H9 (cell line): ENCODE data around the gene FAP. TPM values are rescaled to one million over a fixed set of nuclear protein-coding genes. Genes with fewer than 3 reads are reported as not detected.

ENCODE experiments used
- DNase-seq: peaks from one replicate; pipeline ENCODE4 v3.0.0-alpha.2; 2017
- H2AFZ ChIP-seq: one replicate; pipeline ENCODE4 v1.6.1; 2013; ENCODE audit warnings: mild to moderate bottlenecking, low read length, control low read depth, moderate library complexity
- H2AK5ac ChIP-seq: 2 replicates; pipeline ENCODE4 v1.6.1; 2013; ENCODE audit warnings: low read length, control low read depth, mixed read lengths; ENCODE audit not compliant: insufficient read length
- H2BK120ac ChIP-seq: one replicate; pipeline ENCODE4 v1.6.1; 2013; ENCODE audit warnings: low read depth, mild to moderate bottlenecking, low read length, control low read depth, inconsistent platforms; ENCODE audit not compliant: poor library complexity, severe bottlenecking
- H2BK12ac ChIP-seq: 2 replicates; pipeline ENCODE4 v1.6.1; 2013; ENCODE audit warnings: low read length, control low read depth, mixed read lengths, low read depth; ENCODE audit not compliant: insufficient read length
- H2BK15ac ChIP-seq: 2 replicates; pipeline ENCODE4 v1.6.1; 2013; ENCODE audit warnings: low read depth, low read length, control low read depth
- H2BK20ac ChIP-seq: one replicate; pipeline ENCODE4 v1.6.1; 2013; ENCODE audit warnings: low read depth, mild to moderate bottlenecking, low read length, control low read depth, inconsistent platforms; ENCODE audit not compliant: poor library complexity, severe bottlenecking
- H2BK5ac ChIP-seq: 2 replicates; pipeline ENCODE4 v1.6.1; 2013; ENCODE audit warnings: low read length, control low read depth, mixed read lengths; ENCODE audit not compliant: insufficient read length
- H3K14ac ChIP-seq: 2 replicates; pipeline ENCODE4 v1.6.1; 2013; ENCODE audit warnings: low read length, control low read depth; ENCODE audit not compliant: insufficient read depth
- H3K18ac ChIP-seq: 2 replicates; pipeline ENCODE4 v1.6.1; 2013; ENCODE audit warnings: low read depth, mild to moderate bottlenecking, mixed read lengths, low read length, control low read depth; ENCODE audit not compliant: insufficient read length
- H3K23ac ChIP-seq: 2 replicates; pipeline ENCODE4 v1.6.1; 2013; ENCODE audit warnings: low read length, control low read depth, mixed read lengths, low read depth; ENCODE audit not compliant: insufficient read length
- H3K23me2 ChIP-seq: 2 replicates; pipeline ENCODE4 v1.6.1; 2013; ENCODE audit warnings: low read depth, mild to moderate bottlenecking, mixed read lengths, low read length, control low read depth; ENCODE audit not compliant: insufficient read length, poor library complexity, severe bottlenecking
- H3K27ac ChIP-seq: 2 replicates; pipeline ENCODE4 v1.5.1; 2013; ENCODE audit warnings: low read length, control low read depth, mixed read lengths, low read depth; ENCODE audit not compliant: insufficient read length
- H3K27me3 ChIP-seq: 2 replicates; pipeline ENCODE4 v1.6.1; 2013; ENCODE audit warnings: low read length, control low read depth, inconsistent platforms; ENCODE audit not compliant: insufficient read depth
- H3K4ac ChIP-seq: 2 replicates; pipeline ENCODE4 v1.6.1; 2013; ENCODE audit warnings: low read depth, mild to moderate bottlenecking, control low read depth, inconsistent platforms, low read length, moderate library complexity
- H3K4me1 ChIP-seq: 2 replicates; pipeline ENCODE4 v1.6.1; 2013; ENCODE audit warnings: low read length, control low read depth, inconsistent platforms; ENCODE audit not compliant: insufficient read depth
- H3K4me2 ChIP-seq: 2 replicates; pipeline ENCODE4 v1.6.1; 2013; ENCODE audit warnings: low read length, control low read depth, mixed read lengths; ENCODE audit not compliant: insufficient read length, insufficient read depth
- H3K56ac ChIP-seq: 2 replicates; pipeline ENCODE4 v1.6.1; 2013; ENCODE audit warnings: low read depth, mild to moderate bottlenecking, mixed read lengths, low read length, control low read depth; ENCODE audit not compliant: insufficient read length
- H3K79me1 ChIP-seq: 2 replicates; pipeline ENCODE4 v1.6.1; 2013; ENCODE audit warnings: low read depth, mild to moderate bottlenecking, moderate library complexity, low read length, control low read depth, inconsistent platforms; ENCODE audit not compliant: insufficient read depth, poor library complexity, severe bottlenecking
- H3K79me2 ChIP-seq: 2 replicates; pipeline ENCODE4 v1.6.1; 2013; ENCODE audit warnings: low read length, control low read depth, inconsistent platforms; ENCODE audit not compliant: insufficient read depth
- H3K9ac ChIP-seq: 2 replicates; pipeline ENCODE4 v1.6.1; 2013; ENCODE audit warnings: low read length, control low read depth, mixed read lengths; ENCODE audit not compliant: insufficient read length; ENCODE audit errors: extremely low read depth
- H3K9me3 ChIP-seq: one replicate; pipeline ENCODE4 v1.6.1; 2013; ENCODE audit warnings: low read depth, low read length, inconsistent platforms; ENCODE audit not compliant: control insufficient read depth
- H3T11ph ChIP-seq: one replicate; pipeline ENCODE4 v1.6.1; 2013; ENCODE audit warnings: mild to moderate bottlenecking, low read length, control low read depth, inconsistent platforms
- H4K20me1 ChIP-seq: one replicate; pipeline ENCODE4 v1.6.1; 2013; ENCODE audit not compliant: control insufficient read depth, insufficient read length, insufficient read depth
- H4K5ac ChIP-seq: 2 replicates; pipeline ENCODE4 v1.6.1; 2013; ENCODE audit warnings: low read depth, mild to moderate bottlenecking, mixed read lengths, low read length, control low read depth; ENCODE audit not compliant: insufficient read length
- H4K8ac ChIP-seq: replicated peaks from 2 replicates; pipeline ENCODE4 v1.6.1; 2013; ENCODE audit warnings: low read length, control low read depth, mixed read lengths, low read depth; ENCODE audit not compliant: insufficient read length
- H4K91ac ChIP-seq: 2 replicates; pipeline ENCODE4 v1.6.1; 2013; ENCODE audit warnings: low read depth, mild to moderate bottlenecking, moderate library complexity, mixed read lengths, low read length, control low read depth; ENCODE audit not compliant: insufficient read length
- H3K27ac Mint-ChIP-seq, 3 experiments: 2 replicates in 2 of 3; 3 replicates in 1 of 3; pipeline ENCODE4 v1.8.0; 2020 to 2021; ENCODE audit warnings: mixed read lengths in 3 of 3, mild to moderate bottlenecking in 1 of 3, moderate library complexity in 1 of 3
- H3K27me3 Mint-ChIP-seq: 2 replicates; pipeline ENCODE4 v1.8.0; 2021; ENCODE audit warnings: low read depth, mild to moderate bottlenecking, moderate library complexity, mixed read lengths
- H3K36me3 Mint-ChIP-seq, 3 experiments: 2 replicates in 2 of 3; 3 replicates in 1 of 3; pipeline ENCODE4 v1.8.0; 2020 to 2021; ENCODE audit warnings: low read depth in 3 of 3, mixed read lengths in 3 of 3; ENCODE audit not compliant: insufficient read depth in 1 of 3
- H3K4me1 Mint-ChIP-seq, 2 experiments: 2 replicates each; pipeline ENCODE4 v1.8.0; 2020; ENCODE audit warnings: mixed read lengths in 2 of 2
- H3K4me3 Mint-ChIP-seq, 2 experiments: 2 replicates in 1 of 2; 3 replicates in 1 of 2; pipeline ENCODE4 v1.8.0; 2020 to 2021; ENCODE audit warnings: mild to moderate bottlenecking in 2 of 2, mixed read lengths in 2 of 2, moderate library complexity in 1 of 2
- H3K9me3 Mint-ChIP-seq, 2 experiments: 2 replicates in 1 of 2; 3 replicates in 1 of 2; pipeline ENCODE4 v1.8.0; 2020; ENCODE audit warnings: mild to moderate bottlenecking in 2 of 2, mixed read lengths in 2 of 2, moderate library complexity in 1 of 2
- WGBS: extraction: QIAGEN DNeasy Blood & Tissue Kit; methylation state at CpG from one replicate; pipeline ENCODE4 v1.1.7; 2013; ENCODE audit warnings: missing lambda C conversion rate, low lambda C conversion rate, mixed read lengths; ENCODE audit not compliant: insufficient read length; ENCODE audit errors: extremely low coverage; 5-methylcytosine and 5-hydroxymethylcytosine counted together
- total RNA-seq: library from RNA; stranded (reverse); gene quantifications from 2 replicates; pipeline ENCODE4 v1.2.1, GENCODE V29; 2021
- TF ChIP-seq, protein P1 (sequence below): fragments of 200-600 bp; sonication (generic); conservative IDR thresholded peaks from 3 replicates; pipeline ENCODE4 v1.8.0; 2021; ENCODE audit warnings: antibody characterized with exemption, mild to moderate bottlenecking

Gene FAP
- total RNA-seq, 1 experiment from 2014 or later = not detected

DNA sequence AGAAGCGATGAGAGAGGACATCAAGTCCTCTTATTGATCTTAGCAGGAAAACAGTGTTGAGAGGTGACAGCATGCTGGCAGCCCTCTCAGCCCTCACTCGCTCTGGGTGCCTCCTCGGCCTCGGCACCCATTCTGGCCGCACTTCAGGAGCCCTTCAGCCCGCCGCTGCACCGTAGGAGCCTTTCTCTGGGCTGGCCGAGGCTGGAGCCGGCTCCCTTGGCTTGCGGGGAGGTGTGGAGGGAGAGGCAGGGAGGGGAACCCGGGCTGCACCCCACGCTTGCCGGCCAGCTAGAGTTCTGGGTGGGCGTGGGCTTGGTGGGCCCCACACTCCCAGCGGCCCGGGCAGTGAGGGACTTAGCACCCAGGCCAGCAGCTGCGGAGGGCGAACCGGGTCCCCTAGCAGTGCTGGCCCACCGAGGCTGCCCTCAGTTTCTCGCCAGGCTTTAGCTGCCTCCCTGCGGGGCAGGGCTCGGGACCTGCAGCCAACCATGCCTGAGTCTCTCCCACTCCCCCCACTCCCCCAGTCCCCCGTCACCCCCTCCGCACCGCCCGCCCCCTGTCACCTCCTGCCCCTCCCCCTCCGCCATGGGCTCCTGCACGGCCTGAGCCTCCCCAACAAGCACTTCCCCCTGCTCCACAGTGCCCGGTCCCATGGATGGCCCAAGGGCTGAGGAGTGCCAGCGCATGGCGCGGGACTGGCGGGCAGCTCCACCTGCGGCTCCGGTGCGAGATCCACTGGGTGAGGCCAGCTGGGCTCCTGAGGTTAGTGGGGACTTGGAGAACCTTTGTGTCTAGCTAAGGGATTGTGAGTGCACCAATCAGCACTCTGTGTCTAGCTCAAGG lies 8.4 kb downstream of the FAP start:
- Histone ChIP-seq H3K4ac (no peak overlapping the region), H2AFZ (no peak overlapping the region), H4K20me1 (no peaks in the 10 kb centered on the region), H3K79me2 (no peaks in the 10 kb centered on the region), H3K4me2 (no peak overlapping the region), H3K79me1 (no peaks in the 10 kb centered on the region), H2BK15ac (no peak overlapping the region), H3K4me1 (no peaks in the 10 kb centered on the region), H3K18ac (no peak overlapping the region), H4K8ac (no peak overlapping the region), H3K27ac (no peak overlapping the region), H2BK12ac (no peak overlapping the region), H3K23ac (no peak overlapping the region), H4K91ac (no peak overlapping the region), H4K5ac (no peak overlapping the region), H2BK5ac (no peak overlapping the region), H3K23me2 (no peaks in the 10 kb centered on the region), H3K27me3 (no peaks in the 10 kb centered on the region), H2BK120ac (no peak overlapping the region), H2BK20ac (no peak overlapping the region), H3K56ac (no peak overlapping the region), H2AK5ac (no peak overlapping the region), H3T11ph (no peak overlapping the region), H3K9ac (no peak overlapping the region), H3K14ac (no peak overlapping the region; the same call in 1 of the 2 replicates), H3K9me3 (no peaks in the 10 kb centered on the region)
- no peak for DNase-seq
- Mint-ChIP-seq H3K27me3 (no peaks in the 10 kb centered on the region), H3K9me3 (peaks cover 0 to 5% of the 10 kb centered on the region in 2 experiments; a peak in 2 of 5 replicates), H3K4me1 (no peaks in the 10 kb centered on the region), H3K36me3 (peaks cover 0 to 2% (median 0%) of the 10 kb centered on the region in 3 experiments; a peak in 1 of 7 replicates), H3K4me3 (no peak overlapping the region), H3K27ac (no peak overlapping the region)
- TF ChIP-seq, protein P1, sequence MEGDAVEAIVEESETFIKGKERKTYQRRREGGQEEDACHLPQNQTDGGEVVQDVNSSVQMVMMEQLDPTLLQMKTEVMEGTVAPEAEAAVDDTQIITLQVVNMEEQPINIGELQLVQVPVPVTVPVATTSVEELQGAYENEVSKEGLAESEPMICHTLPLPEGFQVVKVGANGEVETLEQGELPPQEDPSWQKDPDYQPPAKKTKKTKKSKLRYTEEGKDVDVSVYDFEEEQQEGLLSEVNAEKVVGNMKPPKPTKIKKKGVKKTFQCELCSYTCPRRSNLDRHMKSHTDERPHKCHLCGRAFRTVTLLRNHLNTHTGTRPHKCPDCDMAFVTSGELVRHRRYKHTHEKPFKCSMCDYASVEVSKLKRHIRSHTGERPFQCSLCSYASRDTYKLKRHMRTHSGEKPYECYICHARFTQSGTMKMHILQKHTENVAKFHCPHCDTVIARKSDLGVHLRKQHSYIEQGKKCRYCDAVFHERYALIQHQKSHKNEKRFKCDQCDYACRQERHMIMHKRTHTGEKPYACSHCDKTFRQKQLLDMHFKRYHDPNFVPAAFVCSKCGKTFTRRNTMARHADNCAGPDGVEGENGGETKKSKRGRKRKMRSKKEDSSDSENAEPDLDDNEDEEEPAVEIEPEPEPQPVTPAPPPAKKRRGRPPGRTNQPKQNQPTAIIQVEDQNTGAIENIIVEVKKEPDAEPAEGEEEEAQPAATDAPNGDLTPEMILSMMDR = no peak
- no CpG with 5 or more reads among the region's 38 CpGs for WGBS
